GM18502 (cell line): ENCODE results near the gene E2F1.

Source experiments
- ATAC-seq: cut with Tn5 transposase; IDR thresholded peaks from one replicate; pipeline ENCODE4 v1.9.1; 2021; ENCODE audit warnings: mild to moderate bottlenecking; ENCODE audit not compliant: unreplicated experiment, poor library complexity

E2F1 gene

DNA sequence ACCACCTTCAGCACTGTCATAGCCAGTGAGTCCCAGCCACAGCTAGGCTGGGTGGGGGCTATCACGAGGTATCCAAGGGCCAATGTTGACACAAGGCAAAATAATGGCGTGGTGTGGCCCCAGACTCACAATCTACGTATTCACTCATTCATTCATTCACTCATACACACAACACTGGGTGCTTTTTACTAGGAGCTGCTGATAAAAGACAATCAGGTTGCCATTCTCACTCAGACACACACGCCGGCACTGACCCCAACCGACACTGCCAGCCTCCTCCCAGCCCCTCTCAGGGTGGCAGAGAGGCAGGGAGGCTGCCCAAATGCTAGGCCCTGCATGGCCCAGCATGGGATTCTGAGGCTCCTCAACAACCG lies 25.5 kb downstream of the E2F1 start:
- ATAC-seq: no peak

DNA sequence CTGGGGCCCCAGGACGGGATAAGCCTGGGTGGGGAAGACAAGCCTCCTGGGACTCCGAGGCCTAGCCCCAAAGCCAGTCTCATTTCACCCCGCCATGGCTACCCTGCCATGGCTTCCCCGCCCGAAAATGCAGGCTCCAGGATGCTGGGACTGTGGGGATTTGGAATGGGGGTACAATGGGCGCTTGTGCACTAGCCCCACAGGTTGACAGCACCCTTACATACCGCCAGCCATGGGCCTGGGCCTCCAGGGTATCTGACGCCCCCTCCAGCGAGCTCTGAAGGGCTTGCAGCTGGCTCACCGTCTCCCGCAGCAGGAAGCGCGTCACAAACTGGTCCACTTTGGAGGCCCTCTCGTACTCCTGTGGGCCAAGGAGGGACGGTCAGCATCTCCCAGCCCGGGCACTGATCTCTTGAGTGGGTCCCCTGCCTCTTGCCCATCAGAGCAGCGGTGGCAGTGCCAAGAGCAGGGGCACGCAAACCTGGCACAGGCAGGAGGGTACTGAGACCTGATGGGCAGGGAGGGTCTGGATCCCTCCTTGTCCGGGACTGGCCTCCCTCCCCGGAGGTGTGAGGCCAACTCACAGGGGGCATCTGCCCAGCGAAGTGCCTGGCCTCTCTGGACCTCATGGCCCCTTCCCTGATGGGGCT lies 26.0 kb downstream of the E2F1 start:
- ATAC-seq: no peak

DNA sequence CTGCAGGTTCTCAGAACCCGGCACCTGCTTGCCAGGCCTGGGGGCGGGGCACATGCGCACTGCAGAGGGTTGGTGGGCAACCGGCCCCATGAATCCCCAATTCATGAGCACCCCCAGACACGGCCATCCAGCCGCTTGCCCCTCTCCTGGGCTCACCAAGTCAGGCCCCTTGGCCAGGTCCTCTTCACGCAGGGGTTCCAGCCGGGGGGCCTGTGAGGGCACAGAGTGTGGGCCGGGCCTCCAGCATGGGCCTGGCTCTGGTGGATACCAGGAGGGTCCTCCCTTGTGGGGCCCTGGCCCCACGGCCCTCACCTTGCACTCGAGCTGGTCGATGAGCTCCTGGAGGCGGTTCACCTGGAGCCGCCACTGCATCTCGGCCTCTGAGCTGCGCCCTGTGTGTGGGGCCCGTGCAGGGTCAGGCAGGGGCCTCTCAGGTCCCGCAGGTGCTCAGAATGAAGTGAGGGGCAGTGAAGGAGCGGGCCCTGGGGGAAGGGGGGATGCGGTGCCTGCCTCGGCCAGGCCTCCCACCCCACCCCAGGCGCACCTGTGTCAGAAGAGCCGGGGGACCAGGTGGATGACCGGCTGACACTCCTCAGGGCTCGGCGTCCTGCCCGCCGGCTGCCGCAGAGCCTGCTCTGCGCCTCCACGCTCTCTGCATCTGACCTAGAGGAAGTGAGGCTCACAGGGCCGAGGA lies 26.7 kb downstream of the E2F1 start:
- no peak for ATAC-seq

DNA sequence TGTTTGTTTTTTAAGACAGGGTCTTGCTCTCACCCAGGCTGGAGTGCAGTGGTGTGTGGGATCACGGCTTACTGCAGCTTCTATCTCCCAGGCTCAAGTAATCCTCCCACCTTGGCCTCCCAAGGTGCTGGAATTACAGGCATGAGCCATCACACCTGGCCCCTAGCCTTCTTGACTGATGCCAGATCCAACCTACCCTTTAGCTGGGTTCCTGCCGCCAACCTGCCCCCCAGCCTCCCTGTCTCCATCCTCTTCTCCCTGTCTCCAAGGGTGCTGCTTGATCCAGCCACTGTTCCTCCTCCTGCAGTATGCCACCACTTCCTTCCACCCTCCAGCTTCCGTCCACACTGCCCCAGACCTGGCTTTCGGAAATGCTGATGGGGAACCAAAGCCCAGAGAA lies 27.3 kb downstream of the E2F1 start:
- no peak for ATAC-seq

DNA sequence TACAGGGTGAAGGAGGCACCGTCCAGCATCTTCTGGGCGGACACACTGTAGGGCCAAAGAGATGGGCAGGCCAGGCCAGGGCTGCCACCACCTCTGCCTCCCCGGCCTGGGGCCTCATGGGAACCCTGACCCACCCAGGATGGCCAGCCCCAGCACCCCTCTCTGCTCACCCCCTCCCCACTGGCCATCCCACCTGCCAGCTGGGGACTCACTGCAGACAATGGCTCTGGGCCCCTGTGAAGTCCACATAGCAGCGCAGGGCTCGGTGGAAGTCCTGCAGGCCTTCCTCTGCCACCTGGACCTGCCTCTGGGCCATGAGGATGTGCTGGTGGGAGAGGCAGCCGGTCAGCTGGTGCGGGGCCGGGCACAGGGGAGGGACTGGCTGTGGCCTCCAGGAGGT lies 27.7 kb downstream of the E2F1 start:
- no peak for ATAC-seq

DNA sequence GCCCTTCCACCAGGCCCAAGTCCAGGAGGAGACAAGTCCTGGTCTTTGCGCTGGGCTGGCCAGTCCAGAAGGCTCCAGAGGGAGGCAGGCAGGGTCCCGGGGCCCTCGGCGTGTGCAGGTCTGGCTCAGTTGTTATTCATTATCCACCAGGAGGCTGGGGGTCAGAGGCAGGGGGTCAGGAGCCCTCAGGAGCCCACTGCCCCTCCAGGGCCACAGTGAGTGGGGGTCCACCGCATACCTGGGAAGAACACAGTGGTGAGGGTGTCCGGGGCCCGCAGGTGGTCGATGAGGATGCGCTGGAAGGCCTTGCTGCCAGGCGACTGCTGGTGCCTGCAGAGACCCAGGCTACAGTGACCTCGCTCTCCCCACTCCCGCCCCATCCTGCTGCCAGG lies 28.5 kb downstream of the E2F1 start:
- no peak for ATAC-seq

DNA sequence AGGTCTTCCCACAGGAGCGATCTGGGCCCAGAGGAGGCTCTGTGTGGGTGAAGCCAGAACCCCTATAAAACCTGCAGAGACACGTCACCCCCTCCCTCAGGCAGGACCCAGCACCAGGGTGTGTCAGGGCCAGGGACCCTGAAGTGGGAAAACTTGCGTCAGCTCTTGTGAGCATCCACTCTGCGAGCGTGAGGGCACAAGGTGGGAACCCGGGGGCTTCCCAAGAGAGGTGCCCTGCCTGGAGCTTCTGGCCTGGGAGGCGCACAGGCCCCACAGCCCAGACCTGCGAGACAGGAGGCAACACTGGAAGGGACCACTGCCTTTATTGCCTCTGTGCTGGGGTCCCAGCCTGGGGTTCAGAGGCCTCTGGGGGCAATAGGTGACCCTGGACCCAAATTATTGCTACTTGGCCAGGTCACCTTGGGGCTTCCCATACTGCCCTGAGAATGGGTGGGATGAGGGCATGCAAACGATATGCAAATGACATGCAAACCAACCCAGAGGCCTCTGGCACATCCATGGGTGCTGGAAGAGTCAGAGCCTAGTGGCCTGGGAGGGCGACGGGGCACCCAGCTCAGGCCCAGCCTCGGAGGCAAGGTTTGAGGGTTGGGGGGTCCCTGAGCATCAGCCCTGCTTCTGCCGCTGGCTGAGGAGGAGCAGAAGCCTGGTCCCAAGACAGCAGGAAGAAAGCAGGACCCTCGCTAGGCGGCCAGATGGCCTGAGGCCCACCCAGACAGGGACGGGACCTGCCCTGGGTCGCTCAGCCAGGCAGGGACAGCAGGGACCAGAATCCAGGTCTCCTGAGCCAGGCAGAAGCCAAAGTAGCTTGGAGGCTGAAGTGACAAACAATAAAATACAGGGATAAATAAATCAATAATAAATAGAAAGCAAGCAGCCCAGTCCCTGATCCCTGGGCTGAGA lies 29.1 kb downstream of the E2F1 start:
- ATAC-seq: no peak

DNA sequence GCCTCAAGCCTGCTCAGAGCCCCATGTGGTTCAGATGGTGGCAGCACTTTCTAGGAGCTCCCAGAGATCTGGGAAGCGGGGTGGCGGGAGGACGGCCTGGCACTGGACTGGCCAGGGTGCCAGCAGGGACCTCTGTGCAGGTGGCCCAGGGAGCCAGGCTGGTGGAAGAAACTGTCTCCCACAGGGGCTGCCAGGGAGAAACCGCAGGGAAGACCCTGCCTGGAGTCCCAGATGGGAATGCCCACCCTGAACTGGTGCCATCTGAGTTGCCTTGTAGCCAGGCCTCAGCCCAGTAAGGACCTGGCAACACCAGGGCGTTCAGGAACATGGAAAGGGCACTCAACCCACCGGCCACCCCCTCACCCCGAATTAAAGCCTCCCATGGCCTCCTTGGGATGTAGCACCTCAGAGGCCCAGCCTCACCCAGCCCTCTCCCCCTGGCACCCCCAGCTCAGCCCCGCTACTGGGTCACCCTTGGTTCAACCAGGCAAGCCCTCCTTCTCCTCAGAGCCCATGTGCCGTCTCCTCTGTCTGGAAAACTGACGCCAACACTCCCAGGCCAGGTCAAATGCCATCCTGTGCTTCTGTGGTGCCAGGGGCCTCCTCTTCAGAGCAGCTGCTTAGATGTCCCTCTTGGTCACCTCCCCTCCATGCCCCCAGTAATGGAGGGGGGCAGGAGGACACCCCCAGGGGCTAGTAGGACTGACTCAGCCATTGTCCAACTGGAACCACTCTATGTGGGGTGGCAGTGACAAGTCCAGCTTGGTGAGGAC lies 30.0 kb downstream of the E2F1 start:
- ATAC-seq: no peak

DNA sequence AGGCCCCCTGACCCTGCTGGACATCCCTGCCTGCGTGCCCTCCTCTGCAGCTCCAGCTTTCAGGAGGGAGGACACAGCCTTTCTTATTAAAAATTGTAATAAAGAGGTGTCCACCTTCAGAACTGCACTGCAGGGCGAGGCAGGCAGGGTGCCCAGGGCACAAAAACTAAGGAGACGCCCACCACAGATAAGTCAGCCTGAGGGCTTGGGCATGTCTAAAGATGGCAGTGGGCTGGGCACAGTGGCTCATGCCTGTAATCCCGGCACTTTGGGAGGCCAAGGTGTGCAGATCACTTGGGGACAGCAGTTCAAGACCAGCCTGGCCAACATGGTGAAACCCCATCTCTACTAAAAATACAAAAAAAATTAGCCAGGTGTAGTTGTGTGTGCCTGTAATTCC lies 31.0 kb downstream of the E2F1 start:
- ATAC-seq: no peak

DNA sequence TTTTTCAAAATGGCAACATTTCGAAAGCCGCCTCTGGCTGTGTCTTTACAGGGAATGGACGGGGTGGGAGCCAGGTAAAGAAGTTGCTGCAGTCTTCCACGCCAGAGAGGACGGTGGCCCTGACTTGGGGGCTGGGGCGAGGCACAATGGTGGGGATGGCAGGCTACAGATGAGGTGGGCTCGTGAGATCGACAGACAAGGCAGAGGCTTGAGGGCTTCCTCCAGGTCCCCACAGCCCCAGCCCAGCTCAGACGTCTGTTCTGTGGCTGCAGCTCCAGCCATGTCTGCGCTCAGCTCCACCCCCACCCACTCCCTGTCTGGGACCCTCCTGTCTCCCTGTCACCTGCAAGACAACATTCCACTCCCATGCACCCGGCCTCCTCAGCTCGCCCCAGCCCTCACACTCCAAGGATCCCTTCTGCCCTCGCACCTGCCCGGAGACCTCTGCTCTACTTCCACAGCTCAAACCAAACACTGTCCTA lies 31.5 kb downstream of the E2F1 start:
- no peak for ATAC-seq

DNA sequence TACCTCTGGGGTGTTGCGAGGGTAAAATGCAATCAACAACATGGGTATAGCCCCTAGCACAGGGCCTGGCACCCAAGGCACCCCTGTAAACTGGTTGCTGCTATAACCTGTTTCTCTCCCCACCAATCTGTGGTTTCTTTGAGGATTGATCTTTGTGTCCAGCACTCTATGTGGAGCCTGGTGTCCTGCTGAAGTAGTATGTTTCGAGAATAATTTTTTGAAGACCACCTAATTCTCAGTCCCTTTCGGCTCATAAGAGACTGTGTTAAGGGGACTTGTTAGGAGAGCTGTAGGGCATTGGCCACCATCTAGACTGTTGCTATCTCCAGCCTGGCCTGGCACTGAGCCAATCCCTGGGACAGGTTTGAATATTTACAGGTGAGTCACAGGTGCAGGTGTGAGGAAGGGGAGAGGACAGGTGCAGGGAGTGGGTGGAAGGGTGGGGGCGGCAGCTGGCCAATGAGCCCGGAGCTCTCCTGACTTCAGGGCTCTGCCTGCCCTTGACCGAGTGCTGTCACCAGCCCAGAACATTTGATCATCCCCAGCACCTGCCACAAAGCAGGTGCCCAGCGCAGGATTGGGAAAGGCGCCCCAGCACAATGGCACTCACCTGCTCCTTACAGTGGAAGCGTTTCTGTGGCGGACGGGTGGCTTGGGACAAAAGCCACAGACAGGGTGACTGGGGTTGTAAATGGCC lies 32.1 kb downstream of the E2F1 start:
- ATAC-seq: no peak

DNA sequence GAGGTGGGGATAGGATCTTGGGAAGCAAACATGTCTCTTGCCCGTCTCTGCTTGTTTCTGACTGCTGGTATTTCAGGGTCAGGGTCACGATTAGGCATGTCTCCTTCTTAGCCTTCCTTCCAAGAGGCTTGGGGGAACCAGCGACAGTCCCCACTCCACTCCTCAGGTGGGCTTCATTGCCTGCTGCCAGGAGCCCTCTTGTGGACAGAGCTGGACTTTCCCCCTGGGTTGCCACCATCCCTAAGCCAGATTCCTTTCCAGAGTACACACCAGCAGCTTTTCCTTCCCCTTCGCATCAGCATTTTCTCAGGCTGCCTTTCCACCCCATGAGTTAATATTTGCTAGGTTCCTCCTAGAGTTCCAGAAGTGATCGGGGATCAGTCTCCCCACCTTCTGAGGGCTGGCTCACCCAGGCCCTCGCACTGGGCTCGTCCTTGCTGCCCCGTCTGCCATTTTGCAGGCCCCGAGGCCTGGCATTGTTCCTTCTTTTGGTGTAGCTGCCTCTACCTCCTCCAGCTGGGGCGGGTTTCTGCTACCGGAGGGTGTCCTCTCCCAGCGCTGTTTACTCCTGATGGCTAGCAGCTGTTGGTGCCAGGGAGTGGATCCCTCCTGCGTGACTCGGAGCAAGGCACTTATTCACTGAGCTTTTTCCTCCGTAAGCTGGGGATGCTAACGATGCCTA lies 32.8 kb downstream of the E2F1 start:
- no peak for ATAC-seq

DNA sequence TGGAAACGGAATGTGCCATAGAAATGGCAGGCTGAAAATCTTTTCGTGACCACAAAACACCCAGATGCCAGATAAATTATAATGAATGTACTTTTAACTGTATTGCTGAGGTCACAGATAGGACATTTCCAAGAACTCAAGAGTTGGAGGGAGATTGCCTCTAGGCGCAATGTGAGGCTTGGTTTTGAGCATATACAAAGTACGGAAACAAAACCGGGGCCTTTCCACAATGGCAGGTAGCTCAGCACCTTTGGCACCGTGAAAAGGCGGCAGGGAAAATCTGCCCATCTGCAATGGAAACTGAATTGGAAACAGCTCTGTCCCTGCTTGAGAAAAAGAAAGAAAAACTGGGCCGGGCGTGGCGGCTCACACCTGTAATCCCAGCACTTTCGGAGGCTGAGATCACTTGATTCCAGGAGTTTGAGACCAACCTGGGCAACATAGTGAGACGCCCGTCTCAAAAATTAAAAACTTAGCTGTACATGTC lies 34.6 kb downstream of the E2F1 start:
- no peak for ATAC-seq

DNA sequence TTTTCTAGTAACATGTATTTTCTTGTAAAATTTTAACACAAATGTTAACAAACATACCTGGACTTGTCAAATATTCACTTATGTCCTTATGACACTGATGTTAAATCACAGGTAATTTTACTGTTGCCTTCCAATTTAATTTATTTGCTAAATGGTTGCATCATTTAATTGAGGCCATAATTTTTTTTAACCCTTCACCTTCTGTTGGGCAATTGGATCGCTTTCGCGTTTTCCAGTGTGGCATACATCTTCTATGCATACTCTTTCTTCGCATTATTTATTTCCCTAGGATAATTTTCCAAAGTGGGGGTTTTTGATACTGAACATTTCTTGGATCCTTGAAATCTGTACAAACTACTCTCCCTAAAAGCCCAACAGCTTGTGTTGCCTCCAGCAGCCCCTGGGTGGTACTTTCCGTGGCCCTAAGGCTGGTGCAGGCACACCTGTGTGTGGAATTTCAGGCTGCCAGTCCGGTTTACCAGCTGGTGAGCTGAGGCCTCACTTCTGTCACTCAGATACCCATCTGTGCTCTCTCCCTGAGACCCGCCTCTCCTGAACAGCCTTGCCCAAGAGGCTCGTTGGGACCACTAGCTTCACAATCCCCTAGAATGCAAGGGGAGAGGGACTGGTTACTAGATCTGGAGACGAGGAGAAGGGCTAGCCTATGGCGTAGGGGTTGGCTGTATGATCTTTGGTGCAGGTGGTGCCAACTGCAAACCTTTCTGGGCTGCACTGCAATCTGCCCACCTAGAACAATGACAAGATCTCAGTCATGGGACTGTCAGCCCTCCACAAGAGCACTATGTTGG lies 35.2 kb downstream of the E2F1 start:
- ATAC-seq: no peak

DNA sequence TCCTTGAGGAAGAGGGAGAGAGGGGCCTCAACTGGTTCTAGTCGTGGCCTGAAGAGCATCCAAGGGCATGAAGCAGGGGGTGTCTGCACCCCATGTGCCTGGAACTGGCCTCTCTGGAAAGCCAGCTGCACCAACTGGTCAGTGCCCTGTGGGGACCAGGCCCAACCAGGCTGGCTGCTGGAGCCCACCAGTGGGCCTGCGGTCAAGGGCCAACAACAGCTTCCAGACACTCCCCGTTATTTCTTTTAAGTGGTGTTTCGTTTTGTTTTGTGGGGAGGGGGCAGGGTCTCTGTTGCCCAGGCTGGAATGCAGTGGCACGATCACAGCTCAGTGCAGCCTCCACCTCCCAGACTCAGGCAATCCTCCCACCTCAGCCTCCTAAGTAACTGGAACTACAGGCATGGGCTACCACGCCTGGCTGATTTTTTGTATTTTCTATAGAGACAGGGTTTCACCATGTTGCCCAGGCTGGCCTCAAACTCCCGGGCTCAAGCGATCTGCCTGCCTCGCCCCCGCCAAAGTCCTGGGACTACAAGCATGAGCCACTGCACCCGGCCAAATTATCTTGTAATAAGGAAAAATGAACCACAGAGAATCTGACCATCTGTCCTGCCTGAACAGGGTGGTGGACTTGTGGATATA lies 36.0 kb downstream of the E2F1 start:
- ATAC-seq: no peak

DNA sequence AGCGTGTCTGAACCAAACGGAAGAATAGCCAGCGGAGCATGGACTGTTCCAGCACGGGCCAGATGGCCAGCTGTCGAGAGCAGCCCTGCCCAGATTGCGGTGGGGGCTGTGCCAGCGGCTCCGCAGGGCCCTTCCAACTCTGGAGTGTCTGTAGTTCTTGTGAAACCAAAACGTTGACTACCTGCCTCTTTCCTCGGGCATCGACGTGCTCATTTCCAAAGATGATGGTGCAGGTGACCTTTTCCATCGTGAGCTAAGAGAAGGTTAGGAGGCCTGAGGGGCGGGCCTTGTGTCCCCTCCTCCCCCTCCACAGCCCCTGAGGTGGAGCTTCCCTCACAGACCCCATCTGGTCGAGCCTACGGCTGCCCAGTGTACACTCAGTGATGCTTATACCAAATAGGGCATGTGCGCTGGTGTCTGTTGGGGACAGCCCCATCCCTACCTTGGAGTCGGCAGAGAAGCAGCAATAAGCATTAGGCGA lies 36.9 kb downstream of the E2F1 start:
- ATAC-seq: no peak

DNA sequence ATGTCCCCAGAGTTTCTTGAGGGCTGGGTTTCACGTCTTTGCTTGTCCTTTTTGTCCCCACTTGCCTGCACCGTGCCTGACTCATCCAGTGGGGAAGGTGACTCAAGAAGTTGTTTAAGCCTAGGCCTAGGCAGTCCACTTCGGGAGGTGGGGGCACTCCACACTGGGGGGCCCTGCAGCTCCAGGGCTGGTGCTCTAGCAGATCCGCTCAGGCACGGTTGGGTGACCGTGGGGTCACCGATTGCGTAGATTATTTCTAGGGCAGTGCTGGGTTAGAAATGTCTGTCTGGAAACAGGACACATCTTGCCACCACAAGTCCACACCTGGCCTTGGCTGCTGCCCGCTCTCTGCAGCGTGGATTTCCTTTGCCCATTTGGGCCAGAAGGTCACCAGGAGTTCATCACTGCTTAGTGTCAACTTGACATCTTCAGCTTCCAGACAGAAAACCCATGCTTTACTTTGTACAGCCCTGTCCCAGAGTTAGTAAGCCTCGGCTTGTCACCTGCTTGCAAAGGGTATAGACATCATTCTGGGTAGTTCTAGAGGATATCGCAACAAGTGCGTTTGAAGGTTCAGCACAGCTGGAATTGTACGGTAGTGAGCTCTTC lies 37.7 kb downstream of the E2F1 start:
- ATAC-seq: no peak
